Psoas muscle (tissue), 8 donors: Measurements from ENCODE around the gene KMT2A. TPM values are rescaled to one million over a fixed set of nuclear protein-coding genes. Genes with fewer than 3 reads are reported as not detected.
"Not testable (repeated sequence)": the region's sequence is repeated elsewhere in the genome, so short reads cannot be mapped to it uniquely, and the experiment has no call there.

Experiments used
- ATAC-seq, 4 donors: fragments of 200-7000 bp; cut with Tn5 transposase; one replicate each; pipeline ENCODE4 v1.9.1; 2020; ENCODE audit warnings: moderate library complexity in 3 of 4, mild to moderate bottlenecking in 2 of 4
- DNase-seq, 2 donors: peaks; one replicate each; pipeline ENCODE4 v3.0.0-alpha.2; 2020
- H3K27ac ChIP-seq: fragments of 200-600 bp; one replicate; pipeline ENCODE4 v1.8.0; 2022
- H3K27me3 ChIP-seq, 3 donors: fragments of 200-600 bp in 1 of 3; one replicate each; pipeline versions ENCODE4 v1.6.1 to v1.8.0; 2013 to 2022; ENCODE audit warnings: low read length in 2 of 3, mild to moderate bottlenecking in 2 of 3, moderate library complexity in 1 of 3; ENCODE audit not compliant: insufficient read depth in 3 of 3
- H3K36me3 ChIP-seq, 2 donors: fragments of 200-600 bp in 1 of 2; one replicate each; pipeline versions ENCODE4 v1.6.1 to v1.8.0; 2013 to 2022; ENCODE audit warnings: low read depth in 1 of 2, mild to moderate bottlenecking in 1 of 2, moderate library complexity in 1 of 2; ENCODE audit not compliant: insufficient read depth in 1 of 2
- H3K4me1 ChIP-seq: fragments of 200-600 bp; one replicate; pipeline ENCODE4 v1.8.0; 2022
- H3K4me3 ChIP-seq: fragments of 200-600 bp; one replicate; pipeline ENCODE4 v1.8.0; 2022; ENCODE audit warnings: mild to moderate bottlenecking
- H3K9me3 ChIP-seq: fragments of 200-600 bp; one replicate; pipeline ENCODE4 v1.8.0; 2022
- CTCF ChIP-seq: fragments of 200-600 bp; IDR thresholded peaks from one replicate; pipeline ENCODE4 v1.8.0; 2022; ENCODE audit warnings: antibody characterized with exemption
- WGBS, 3 donors: extraction: QIAGEN DNeasy Blood & Tissue Kit; methylation state at CpG; one replicate each; pipeline versions ENCODE4 v1.1.6 to v1.1.7; 2013; 5-methylcytosine and 5-hydroxymethylcytosine counted together
- intact Hi-C, 2 donors: fragments of 100-400 bp; cut with DNase I; formaldehyde crosslinking; loops; one replicate each; pipeline versions ENCODE4 v1.11.0 to v1.14.2; 2022
- polyA plus RNA-seq, 3 donors: library from polyadenylated mRNA; stranded (reverse); fragments of 200-250 nt; gene quantifications; one replicate each; pipeline ENCODE4 v1.2.3, GENCODE V29; 2013
- total RNA-seq, 4 donors: library from RNA; stranded (reverse); fragmentation: NEBNext Ultra II Directional in 2 of 4; extraction: Animal tissue kit (Norgen Biotek cat#: 25700) in 2 of 4; gene quantifications; one replicate each; pipeline versions ENCODE4 v1.2.1 to v1.2.4, GENCODE V29; 2021 to 2023
- donor health status: healthy with polysubstance abuse.
- donor health status: DM: no; HTN: no; CAD: no; lungs with moderate emphysema.
- donor health status: Bipolar disorder and iron deficiency.
- donor health status: healthy.
- donor health status: DM: yes; HTN: yes; CAD: no.
- donor health status: DM: no; HTN: no; CAD: no.
- donor health status: DM: no; HTN: no; CAD: no.
- donor health status: DM: yes; HTN: yes; CAD: no.

The KMT2A gene
- total and polyA plus RNA-seq, 7 donors, result 3.1 to 27.3 (median 18.1) TPM

GRCh38 chr11:118447423-118447822 lies 11.1 kb downstream of the KMT2A start:
- ATAC-seq (no peak), DNase-seq (no peak)
- Histone ChIP-seq H3K27me3 (no peaks in the 10 kb centered on the region), H3K27ac (no peak overlapping the region), H3K9me3 (no peaks in the 10 kb centered on the region), H3K4me3 (no peak overlapping the region), H3K36me3 (peaks cover 0 to 7% of the 10 kb centered on the region in 2 donors), H3K4me1 (peaks cover 11% of the 10 kb centered on the region)
- TF ChIP-seq CTCF, result no peak
- intact Hi-C loops, result no loop called here
- WGBS, 3 donors, result 93 to 96% (median 95%) methylated on average over 4 of the region's 4 CpGs

- Histone ChIP-seq H3K4me1 (peaks cover 2% of the 10 kb centered on the region), H3K27me3 (no peaks in the 10 kb centered on the region), H3K4me3 (no peak overlapping the region), H3K27ac (no peak overlapping the region), H3K9me3 (no peaks in the 10 kb centered on the region), H3K36me3 (peaks cover 0 to 7% of the 10 kb centered on the region in 2 donors)
- ATAC-seq (no peak), DNase-seq (no peak)
- intact Hi-C loops, result no loop called here
- TF ChIP-seq CTCF, result no peak
Measured at GRCh38 chr11:118448294-118448693, 12.0 kb downstream of the KMT2A start.

- intact Hi-C loops, result no loop called here
- Histone ChIP-seq H3K27me3 (no peaks in the 10 kb centered on the region), H3K9me3 (no peaks in the 10 kb centered on the region), H3K36me3 (peaks cover 0 to 7% of the 10 kb centered on the region in 2 donors), H3K4me3 (no peak overlapping the region), H3K27ac (no peak overlapping the region), H3K4me1 (no peaks in the 10 kb centered on the region)
- DNase-seq (no peak), ATAC-seq (no peak)
- 83 to 92% (median 84%) methylated on average over 4 of the region's 4 CpGs for WGBS, 3 donors
- TF ChIP-seq CTCF, result no peak
Measured at GRCh38 chr11:118449316-118449918, 13.1 kb downstream of the KMT2A start.

GRCh38 chr11:118450451-118450850 lies 14.2 kb downstream of the KMT2A start:
- H3K27ac ChIP-seq, result no peak overlapping the region
- WGBS, 3 donors, result 84 to 97% (median 88%) methylated on average over 1 of the region's 1 CpG
- no peak for TF ChIP-seq CTCF
- ATAC-seq (no peak), DNase-seq (no peak)
- no peaks in the 10 kb centered on the region for H3K9me3 ChIP-seq
- no peaks in the 10 kb centered on the region for H3K4me1 ChIP-seq
- H3K4me3 ChIP-seq, result no peak overlapping the region
- peaks cover 0 to 7% of the 10 kb centered on the region in 2 donors for H3K36me3 ChIP-seq
- no peaks in the 10 kb centered on the region for H3K27me3 ChIP-seq
- intact Hi-C loops, result no loop called here

- Histone ChIP-seq H3K36me3 (no peaks in the 10 kb centered on the region), H3K9me3 (no peaks in the 10 kb centered on the region), H3K27ac (no peak overlapping the region), H3K4me1 (no peaks in the 10 kb centered on the region), H3K4me3 (no peak overlapping the region), H3K27me3 (no peaks in the 10 kb centered on the region)
- intact Hi-C loops, result no loop called here
- DNase-seq (no peak), ATAC-seq (no peak)
- 81 to 91% (median 84%) methylated on average over 2 of the region's 2 CpGs for WGBS, 3 donors
- no peak for TF ChIP-seq CTCF
Measured at GRCh38 chr11:118462178-118462577, 25.9 kb downstream of the KMT2A start.

- 95 to 100% methylated on average over 2 of the region's 2 CpGs; no CpG with 5 or more reads in 1 of the 3 donors for WGBS, 3 donors
- intact Hi-C loops, DNase-seq, H3K9me3 ChIP-seq, H3K27me3 ChIP-seq, H3K4me1 ChIP-seq, H3K27ac ChIP-seq, ATAC-seq, H3K4me3 ChIP-seq: not testable (repeated sequence)
- H3K36me3 ChIP-seq, result peaks cover 7 to 50% of the 10 kb centered on the region in 2 donors
Measured at GRCh38 chr11:118468968-118469367, 32.7 kb downstream of the KMT2A start.
